GM21576 (cell line): ENCODE data around the gene GNAI1.

Experiments used
- ATAC-seq: cut with Tn5 transposase; IDR thresholded peaks from one replicate; pipeline ENCODE4 v1.9.1; 2021; ENCODE audit warnings: mild to moderate bottlenecking, moderate library complexity; ENCODE audit not compliant: unreplicated experiment

Gene GNAI1

DNA sequence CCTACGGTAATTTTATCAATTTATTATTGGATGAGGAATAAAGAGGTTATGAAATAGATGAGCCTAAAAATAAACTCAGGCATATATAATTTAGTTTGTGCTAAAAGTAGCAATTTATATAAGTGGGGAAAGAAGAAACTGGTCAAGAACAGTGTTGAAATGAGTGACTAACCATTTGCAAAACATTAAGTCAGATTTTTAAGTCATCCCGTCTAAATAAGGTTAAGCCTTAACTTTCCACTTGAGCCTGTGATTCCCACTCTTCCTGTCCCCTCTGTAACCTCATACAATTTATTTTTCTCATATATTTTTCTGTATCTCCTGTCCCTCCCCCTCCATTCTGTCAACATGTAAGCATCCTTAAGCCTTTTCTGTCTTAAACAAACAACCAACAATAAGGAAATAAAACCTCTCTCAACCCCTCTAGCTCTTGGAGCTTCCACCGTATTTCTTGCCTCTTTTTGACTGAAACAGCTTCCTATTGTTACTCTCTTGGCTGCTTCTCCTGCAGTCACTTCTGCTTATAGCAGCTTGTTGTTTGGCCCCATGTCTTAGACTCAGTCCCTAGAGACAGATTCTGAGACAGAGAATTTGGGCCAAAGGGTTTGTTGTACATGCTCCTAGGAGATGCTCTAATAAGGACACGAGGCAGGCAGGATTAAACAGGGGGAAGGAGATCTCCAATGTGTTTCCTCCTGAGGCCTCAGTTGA lies 109.7 kb downstream of the GNAI1 start:
- no peak for ATAC-seq

- no peak for ATAC-seq
These were observed 112.5 kb downstream of the GNAI1 start for GRCh38 chr7:80247144-80247543.

DNA sequence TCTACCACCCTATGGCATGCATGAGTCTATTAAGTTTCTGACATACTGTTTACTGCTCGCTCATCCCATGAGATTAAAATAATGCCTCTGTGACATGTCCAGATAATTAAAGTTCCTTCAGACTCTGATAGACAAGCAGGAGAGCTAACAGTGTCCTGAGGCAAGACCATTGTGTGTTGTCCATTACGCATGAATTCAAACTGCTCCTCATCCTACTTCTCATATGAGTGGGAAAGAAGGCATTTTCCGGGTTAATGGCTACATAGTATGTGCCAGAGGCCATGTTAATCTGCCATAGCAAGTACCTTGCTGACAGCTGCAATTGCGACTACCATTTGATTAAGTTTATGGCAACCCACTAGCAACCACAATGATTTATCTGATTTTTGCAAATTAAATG lies 113.3 kb downstream of the GNAI1 start:
- ATAC-seq, result no peak

- ATAC-seq, result no peak
These were observed 114.6 kb downstream of the GNAI1 start for GRCh38 chr7:80249184-80249583.

DNA sequence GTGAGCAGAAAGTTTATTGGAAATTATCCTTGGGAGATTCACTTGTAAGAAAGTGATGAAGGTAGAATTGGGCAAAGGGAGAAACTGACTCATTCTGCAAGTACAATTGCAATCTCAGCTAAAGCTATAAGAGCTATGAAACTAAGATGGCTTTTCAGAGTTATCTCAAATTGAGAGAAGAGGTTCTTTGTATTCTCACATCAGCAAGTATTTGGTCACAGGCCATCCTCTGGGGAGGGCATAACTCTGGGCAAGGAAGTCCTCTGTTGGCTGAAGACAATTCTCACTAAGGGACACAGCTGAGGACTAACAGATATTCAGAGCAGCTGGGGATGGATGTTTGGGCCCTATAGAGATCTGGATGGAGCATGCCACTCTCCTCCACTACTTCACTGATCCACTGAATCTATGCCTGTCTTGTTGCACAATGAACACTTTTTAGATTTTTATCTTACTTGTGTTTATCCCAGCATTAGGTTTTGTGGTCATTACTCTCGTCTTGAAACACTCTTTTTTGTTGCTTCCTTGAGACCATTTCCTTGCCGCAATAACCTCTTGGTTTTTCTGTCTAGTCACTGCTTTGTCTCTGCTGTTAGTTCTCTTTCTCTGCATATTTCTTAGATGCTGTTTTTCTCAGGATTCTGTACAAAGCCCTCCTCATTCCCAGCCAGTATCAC lies 115.1 kb downstream of the GNAI1 start:
- no peak for ATAC-seq

DNA sequence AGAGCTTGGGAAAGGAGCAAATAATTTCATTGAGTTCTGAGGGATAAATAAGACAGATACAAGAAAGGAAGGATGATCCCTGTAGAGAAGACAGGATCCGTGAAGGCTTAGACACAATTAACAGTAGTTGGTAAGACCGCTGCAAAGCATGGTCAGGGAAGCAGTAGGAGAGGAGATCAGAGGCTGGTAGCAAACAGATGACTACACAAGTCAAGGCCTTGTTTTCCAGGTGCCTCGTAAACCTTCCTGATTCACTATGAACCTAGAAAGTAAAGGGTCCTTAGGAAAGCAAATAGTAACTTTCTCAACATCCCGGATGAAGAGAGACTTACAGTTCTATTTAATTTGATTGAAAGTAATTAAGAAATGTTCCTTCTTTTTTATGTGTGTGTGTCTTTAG lies 118.6 kb downstream of the GNAI1 start:
- ATAC-seq, result no peak

- no peak for ATAC-seq
These were observed 119.0 kb downstream of the GNAI1 start for GRCh38 chr7:80253653-80254052.

DNA sequence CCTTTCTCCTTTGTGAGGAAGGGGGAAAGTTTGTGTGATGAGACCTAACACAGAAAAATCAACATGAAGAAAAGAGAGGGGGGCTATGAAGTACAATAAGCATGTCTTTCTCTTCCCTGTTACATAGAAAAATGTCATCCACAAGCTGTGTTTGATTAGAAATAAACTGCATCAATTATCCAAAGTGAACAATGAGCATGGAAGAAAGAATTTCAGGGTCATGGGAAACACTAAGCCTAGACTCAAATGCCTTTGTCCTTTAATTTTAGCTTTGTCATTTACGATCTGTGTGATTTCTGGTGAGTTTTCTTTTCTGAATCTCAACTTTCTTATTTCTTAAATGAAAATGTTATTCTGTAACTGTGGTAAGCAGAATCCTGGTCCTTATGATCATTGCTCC lies 121.0 kb downstream of the GNAI1 start:
- ATAC-seq, result no peak

- ATAC-seq, result no peak
These were observed 123.1 kb downstream of the GNAI1 start for GRCh38 chr7:80257756-80258155.

DNA sequence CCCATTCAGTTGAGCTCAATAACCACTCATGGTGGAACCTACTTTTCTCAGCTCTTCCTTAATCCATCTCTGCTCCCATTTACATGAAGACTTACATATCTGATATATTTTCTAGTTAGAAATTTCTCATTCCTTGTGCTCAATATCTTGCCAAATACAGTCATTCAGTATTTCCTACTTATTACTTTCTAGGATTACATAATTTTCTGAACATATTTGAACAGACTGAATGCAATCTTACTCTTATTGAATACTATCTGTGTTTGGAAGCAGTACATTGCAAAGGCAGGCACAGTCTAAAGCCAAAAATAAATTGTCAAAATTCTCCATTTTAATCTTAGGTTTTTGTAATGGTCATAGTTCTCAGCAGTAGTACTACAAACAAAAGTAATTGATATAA lies 126.0 kb downstream of the GNAI1 start:
- no peak for ATAC-seq

DNA sequence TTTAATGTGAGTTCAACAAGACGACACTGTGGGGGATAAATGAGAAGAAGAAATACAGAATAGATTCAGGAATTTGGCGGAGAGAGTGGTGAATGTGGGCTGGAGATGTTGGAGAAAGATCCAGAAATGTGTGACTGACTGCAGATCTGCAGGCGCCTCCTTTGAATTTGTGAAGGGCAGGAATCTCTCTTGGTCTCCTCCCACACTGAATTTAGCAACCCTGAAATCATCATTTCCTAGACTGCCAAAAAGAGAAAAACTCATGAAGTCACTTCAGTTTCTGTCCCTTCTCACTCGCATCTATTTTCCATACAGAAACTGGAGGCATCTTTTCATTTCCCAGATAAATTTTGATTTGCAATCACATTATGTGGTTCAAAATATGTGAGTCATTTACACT lies 128.7 kb downstream of the GNAI1 start:
- no peak for ATAC-seq

DNA sequence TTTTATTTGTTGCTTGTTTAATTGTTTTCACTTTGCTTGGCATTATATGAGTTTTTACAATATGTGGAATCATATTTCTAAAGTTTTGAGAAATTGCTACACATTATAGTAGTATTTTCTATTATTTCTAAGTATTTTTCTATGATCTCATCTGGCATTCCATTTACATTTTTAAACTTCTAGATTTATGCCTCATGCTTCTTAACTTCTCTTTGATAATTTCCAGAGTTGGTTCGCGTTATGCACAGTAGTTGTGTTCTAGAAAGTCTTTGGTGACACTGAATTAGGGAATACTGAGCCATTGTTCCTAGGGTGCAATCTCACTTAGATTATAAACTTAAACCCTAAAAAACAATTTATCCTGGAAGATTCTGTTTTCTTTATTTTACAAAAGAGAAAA lies 129.2 kb downstream of the GNAI1 start:
- no peak for ATAC-seq

- no peak for ATAC-seq
These were observed 130.3 kb downstream of the GNAI1 start for GRCh38 chr7:80264769-80265495.

- no peak for ATAC-seq
These were observed 138.1 kb downstream of the GNAI1 start for GRCh38 chr7:80272560-80273239.

- ATAC-seq, result no peak
These were observed 138.7 kb downstream of the GNAI1 start for GRCh38 chr7:80273327-80273726.

- ATAC-seq, result no peak
These were observed 140.6 kb downstream of the GNAI1 start for GRCh38 chr7:80275192-80275605.
